ENCODE results near the gene PRPSAP2. TPM values are rescaled to one million over a fixed set of nuclear protein-coding genes. Genes with fewer than 3 reads are reported as not detected.
"Not testable (repeated sequence)": the region's sequence is repeated elsewhere in the genome, so short reads cannot be mapped to it uniquely, and the experiment has no call there.

Gene PRPSAP2
- total RNA-seq, 1 experiment from 2014 or later, result 37.8 TPM

DNA sequence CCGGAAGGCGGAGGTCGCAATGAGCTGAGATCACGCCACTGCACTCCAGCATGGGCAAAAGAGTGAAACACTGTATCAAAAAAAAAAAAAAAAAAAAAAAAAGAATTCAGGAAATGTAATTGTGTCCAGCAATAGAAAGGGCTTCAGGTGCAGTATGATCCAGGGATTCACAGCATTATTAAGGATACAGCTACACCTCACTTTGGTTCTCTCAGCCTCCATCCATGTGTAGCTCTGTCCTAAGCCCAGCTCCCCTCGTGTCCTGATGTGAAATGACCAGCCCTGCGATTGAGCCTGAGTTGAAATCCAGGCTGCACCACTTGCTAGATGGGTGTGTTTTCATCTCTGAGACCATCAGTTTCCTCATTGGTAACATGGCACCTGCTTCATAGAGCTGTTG lies 97.1 kb downstream of the PRPSAP2 start:
- Histone ChIP-seq H2AFZ (ENCODE audit: low read depth, low read length, poor library complexity, severe bottlenecking) (no peak overlapping the region), H4K20me1 (ENCODE audit: insufficient read depth) (no peaks in the 10 kb centered on the region), H3K9ac (ENCODE audit: low read length) (no peak overlapping the region), H3K4me3 (replicated peaks in 1 of 2; ENCODE audit: low read depth in 1 of 2, low read length in 2 of 2) (no peak overlapping the region), H3K27ac (ENCODE audit: low read depth, low read length) (no peak overlapping the region), H3K4me1 (ENCODE audit: control insufficient read depth in 1 of 2, insufficient read depth in 2 of 2, low read length in 2 of 2) (no peaks in the 10 kb centered on the region), H3K79me2 (ENCODE audit: insufficient read depth, low read length) (no peaks in the 10 kb centered on the region), H3K9me3 (ENCODE audit: control insufficient read depth in 1 of 2, insufficient read depth in 1 of 2, low read depth in 1 of 2, low read length in 2 of 2) (no peaks in the 10 kb centered on the region), H3K27me3 (ENCODE audit: insufficient read depth, low read length) (no peaks in the 10 kb centered on the region), H3K9me2 (ENCODE audit: insufficient read depth) (no peaks in the 10 kb centered on the region), H3K4me2 (ENCODE audit: low read length) (no peak overlapping the region), H3K36me3 (ENCODE audit: control insufficient read depth in 1 of 2, insufficient read depth in 2 of 2, low read length in 2 of 2) (no peaks in the 10 kb centered on the region)
- TF ChIP-seq JUND (IDR thresholded peaks at IDR 0.05), result no peak
- TF ChIP-seq ZBTB33 (IDR thresholded peaks at IDR 0.05; ENCODE audit: extremely low read depth, insufficient replicate concordance, low read length), result no peak
- no peak for TF ChIP-seq MAX (IDR thresholded peaks at IDR 0.05)
- no peak for TF ChIP-seq SRF (IDR thresholded peaks at IDR 0.05; ENCODE audit: low read depth)
- no peak for TF ChIP-seq ATF3 (IDR thresholded peaks at IDR 0.05)
- no peak for TF ChIP-seq ZFX (IDR thresholded peaks at IDR 0.05)
- no peak for TF ChIP-seq POLR2AphosphoS5 (IDR thresholded peaks at IDR 0.05; ENCODE audit: low read depth, low read length)
- TF ChIP-seq ZNF274 (IDR thresholded peaks at IDR 0.05; ENCODE audit: low read depth, low read length), result no peak
- no peak for TF ChIP-seq CEBPB (IDR thresholded peaks at IDR 0.05; ENCODE audit: low read depth)
- no peak for TF ChIP-seq ELF1 (IDR thresholded peaks at IDR 0.05; ENCODE audit: borderline replicate concordance, low read depth)
- TF ChIP-seq POLR2A (IDR thresholded peaks at IDR 0.05; ENCODE audit: borderline replicate concordance, extremely low read depth, insufficient read depth, insufficient read length), result no peak
- DNase-seq (ENCODE audit: low read depth, low spot score) (no peak), ATAC-seq (no peak)
- ChIA-PET CTCF (no interaction called here), POLR2A (no interaction called here), RAD21 (ENCODE audit: low non-redundant PET in 1 of 2, low total read pairs in 2 of 2, uncharacterized antibody in 2 of 2, unreplicated experiment in 2 of 2) (no interaction called here)
- BruUV-seq (replicated peaks), result no TSS peak
- intact Hi-C loops (cut with micrococcal nuclease), result no loop called here

DNA sequence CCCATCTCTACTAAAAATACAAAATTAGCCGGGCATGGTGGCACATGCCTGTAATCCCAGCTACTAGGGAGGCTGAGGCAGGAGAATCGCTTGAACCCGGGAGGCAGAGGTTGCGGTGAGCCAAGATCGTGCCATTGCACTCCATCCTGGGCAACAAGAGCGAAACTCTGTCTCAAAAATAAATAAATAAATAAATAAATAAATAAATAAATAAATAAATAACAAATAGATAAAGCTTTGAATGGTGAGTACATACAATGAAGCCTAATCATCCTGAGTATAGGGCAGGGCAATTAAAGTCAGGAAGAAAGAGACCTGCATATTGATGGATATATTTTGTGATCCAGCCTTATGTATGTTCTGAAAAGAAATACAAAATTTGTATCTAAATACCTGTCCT lies 98.1 kb downstream of the PRPSAP2 start:
- H3K4me1 ChIP-seq (ENCODE audit: control insufficient read depth in 1 of 2, insufficient read depth in 2 of 2, low read length in 2 of 2); intact Hi-C loops (cut with micrococcal nuclease); ATAC-seq; H3K9me3 ChIP-seq (ENCODE audit: control insufficient read depth in 1 of 2, insufficient read depth in 1 of 2, low read depth in 1 of 2, low read length in 2 of 2); H3K27ac ChIP-seq (ENCODE audit: low read depth, low read length); H4K20me1 ChIP-seq (ENCODE audit: insufficient read depth); H3K79me2 ChIP-seq (ENCODE audit: insufficient read depth, low read length); POLR2A ChIA-PET; DNase-seq (ENCODE audit: low read depth, low spot score); CTCF ChIA-PET; BruUV-seq (replicated peaks); H3K9ac ChIP-seq (ENCODE audit: low read length); H2AFZ ChIP-seq (ENCODE audit: low read depth, low read length, poor library complexity, severe bottlenecking); H3K27me3 ChIP-seq (ENCODE audit: insufficient read depth, low read length); RAD21 ChIA-PET (ENCODE audit: low non-redundant PET in 1 of 2, low total read pairs in 2 of 2, uncharacterized antibody in 2 of 2, unreplicated experiment in 2 of 2); H3K36me3 ChIP-seq (ENCODE audit: control insufficient read depth in 1 of 2, insufficient read depth in 2 of 2, low read length in 2 of 2); H3K9me2 ChIP-seq (ENCODE audit: insufficient read depth); H3K4me2 ChIP-seq (ENCODE audit: low read length); H3K4me3 ChIP-seq (replicated peaks in 1 of 2; ENCODE audit: low read depth in 1 of 2, low read length in 2 of 2): not testable (repeated sequence)

All from HCT116 (cell line).